Colonic mucosa (tissue), 4 donors: ENCODE measurements around the gene DHRS12. TPM values are rescaled to one million over a fixed set of nuclear protein-coding genes. Genes with fewer than 3 reads are reported as not detected.

Experiments used
- DNase-seq: peaks from one replicate; pipeline ENCODE4 v3.0.0-alpha.2; 2020
- H3K27ac ChIP-seq: fragments of 200-600 bp; one replicate; pipeline ENCODE4 v1.8.0; 2021
- H3K27me3 ChIP-seq: fragments of 200-600 bp; one replicate; pipeline ENCODE4 v1.8.0; 2021
- H3K36me3 ChIP-seq: fragments of 200-600 bp; one replicate; pipeline ENCODE4 v1.8.0; 2021
- H3K4me1 ChIP-seq: fragments of 200-600 bp; one replicate; pipeline ENCODE4 v1.8.0; 2021; ENCODE audit warnings: mild to moderate bottlenecking
- H3K4me3 ChIP-seq: fragments of 200-600 bp; one replicate; pipeline ENCODE4 v1.8.0; 2021
- H3K9ac ChIP-seq, 2 donors: one replicate each; pipeline ENCODE4 v1.7.0; 2013; ENCODE audit warnings: control low read depth in 2 of 2, low read depth in 2 of 2, low read length in 2 of 2
- H3K9me3 ChIP-seq: fragments of 200-600 bp; one replicate; pipeline ENCODE4 v1.8.0; 2021
- intact Hi-C: fragments of 100-400 bp; cut with DNase I; formaldehyde crosslinking; loops from one replicate; pipeline ENCODE4 v1.14.1; 2022
- total RNA-seq, 2 donors: library from RNA; stranded (reverse); fragmentation: NEBNext Ultra II Directional in 1 of 2; extraction: Animal tissue kit (Norgen Biotek cat#: 25700) in 1 of 2; gene quantifications; one replicate each; pipeline ENCODE4 v1.2.1, GENCODE V29; 2021
- TF ChIP-seq, protein P1 (sequence below): fragments of 200-600 bp; IDR thresholded peaks from one replicate; pipeline ENCODE4 v1.8.0; 2022; ENCODE audit warnings: antibody characterized with exemption, mild to moderate bottlenecking
- donor health status: healthy.
- donor health status: DM: no; HTN: no; CAD: no.
- donor health status: DM: no; HTN: no; CAD: no.

DHRS12 gene
- total RNA-seq, 2 donors from 2014 or later: 6.6 to 12.4 TPM

DNA sequence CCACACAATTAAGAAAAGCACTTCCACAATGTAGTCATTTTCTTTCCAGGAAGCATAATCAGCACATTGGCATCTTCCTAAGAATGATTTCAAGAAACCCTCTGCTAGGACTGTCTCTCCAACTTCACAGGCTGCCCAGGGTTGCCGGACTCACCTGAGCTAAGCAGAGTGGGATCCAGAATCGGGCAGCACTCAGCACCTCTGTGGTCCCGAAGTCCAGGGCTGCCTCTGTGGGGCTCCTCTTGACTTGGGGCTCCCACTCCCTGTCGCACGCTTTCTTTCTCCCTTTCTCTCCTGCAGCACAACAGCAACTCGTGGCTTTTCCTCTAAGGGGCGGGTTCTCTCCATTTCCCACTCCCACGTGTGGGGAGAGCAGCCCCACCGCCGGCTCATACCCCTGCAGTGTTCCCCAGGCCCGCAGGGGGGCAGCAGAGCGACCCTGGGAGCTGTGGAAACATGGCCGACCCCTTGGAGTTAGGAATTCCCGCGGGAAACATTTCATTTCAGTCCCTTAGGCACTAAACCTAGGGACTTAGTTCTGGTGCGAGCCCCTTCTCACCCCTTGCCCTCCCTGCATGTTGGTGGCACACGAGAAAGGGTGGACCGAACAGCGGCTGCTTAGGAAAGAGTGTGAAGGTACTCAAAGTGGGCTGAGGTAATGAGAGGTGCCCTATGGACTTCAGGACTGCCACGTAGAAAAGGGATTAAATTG lies 41.1 kb upstream of the DHRS12 start, which contains the start of gene TMEM272:
Gene TMEM272 (minus strand): TSS at position 316 of the 712 bp plus-strand sequence. CDS start 6,647 bp downstream, outside the sequence.
- Histone ChIP-seq H3K4me3 (no peak within 1 kb of the TSS), H3K36me3 (no peaks in the 10 kb centered on the region), H3K9ac (no peak within 1 kb of the TSS), H3K27ac (no peak within 1 kb of the TSS), H3K4me1 (no peaks in the 10 kb centered on the region), H3K9me3 (no peaks in the 10 kb centered on the region), H3K27me3 (no peaks in the 10 kb centered on the region)
- DNase-seq: peak; percentile 42
- TF ChIP-seq, protein P1, sequence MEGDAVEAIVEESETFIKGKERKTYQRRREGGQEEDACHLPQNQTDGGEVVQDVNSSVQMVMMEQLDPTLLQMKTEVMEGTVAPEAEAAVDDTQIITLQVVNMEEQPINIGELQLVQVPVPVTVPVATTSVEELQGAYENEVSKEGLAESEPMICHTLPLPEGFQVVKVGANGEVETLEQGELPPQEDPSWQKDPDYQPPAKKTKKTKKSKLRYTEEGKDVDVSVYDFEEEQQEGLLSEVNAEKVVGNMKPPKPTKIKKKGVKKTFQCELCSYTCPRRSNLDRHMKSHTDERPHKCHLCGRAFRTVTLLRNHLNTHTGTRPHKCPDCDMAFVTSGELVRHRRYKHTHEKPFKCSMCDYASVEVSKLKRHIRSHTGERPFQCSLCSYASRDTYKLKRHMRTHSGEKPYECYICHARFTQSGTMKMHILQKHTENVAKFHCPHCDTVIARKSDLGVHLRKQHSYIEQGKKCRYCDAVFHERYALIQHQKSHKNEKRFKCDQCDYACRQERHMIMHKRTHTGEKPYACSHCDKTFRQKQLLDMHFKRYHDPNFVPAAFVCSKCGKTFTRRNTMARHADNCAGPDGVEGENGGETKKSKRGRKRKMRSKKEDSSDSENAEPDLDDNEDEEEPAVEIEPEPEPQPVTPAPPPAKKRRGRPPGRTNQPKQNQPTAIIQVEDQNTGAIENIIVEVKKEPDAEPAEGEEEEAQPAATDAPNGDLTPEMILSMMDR: peak; percentile 84
- intact Hi-C loops: no loop called here

DNA sequence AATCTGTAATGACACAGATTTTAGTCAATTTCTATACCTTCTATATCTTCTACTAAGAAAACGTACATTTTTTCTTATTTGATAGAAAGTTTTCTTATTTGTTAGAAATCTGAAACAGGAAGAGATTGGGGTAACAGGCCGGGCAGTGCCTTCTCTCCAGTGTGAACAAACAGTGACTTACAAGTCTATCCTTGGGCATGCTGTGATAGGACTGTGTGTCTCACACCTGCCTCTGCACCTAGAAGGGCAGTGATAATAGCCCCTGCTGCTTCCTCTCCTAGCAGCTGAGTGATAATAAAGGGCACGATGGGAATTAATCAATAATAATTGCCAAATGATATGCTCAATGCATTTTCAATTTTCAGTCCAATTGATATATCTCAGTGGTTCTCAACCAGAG lies 39.6 kb upstream of the DHRS12 start:
- H3K27ac ChIP-seq: no peak overlapping the region
- no peak for DNase-seq
- H3K36me3 ChIP-seq: no peaks in the 10 kb centered on the region
- TF ChIP-seq, protein P1: no peak
- intact Hi-C loops: no loop called here
- H3K27me3 ChIP-seq: no peaks in the 10 kb centered on the region
- no peaks in the 10 kb centered on the region for H3K9me3 ChIP-seq
- no peak overlapping the region for H3K9ac ChIP-seq
- no peak overlapping the region for H3K4me3 ChIP-seq
- H3K4me1 ChIP-seq: no peaks in the 10 kb centered on the region

DNA sequence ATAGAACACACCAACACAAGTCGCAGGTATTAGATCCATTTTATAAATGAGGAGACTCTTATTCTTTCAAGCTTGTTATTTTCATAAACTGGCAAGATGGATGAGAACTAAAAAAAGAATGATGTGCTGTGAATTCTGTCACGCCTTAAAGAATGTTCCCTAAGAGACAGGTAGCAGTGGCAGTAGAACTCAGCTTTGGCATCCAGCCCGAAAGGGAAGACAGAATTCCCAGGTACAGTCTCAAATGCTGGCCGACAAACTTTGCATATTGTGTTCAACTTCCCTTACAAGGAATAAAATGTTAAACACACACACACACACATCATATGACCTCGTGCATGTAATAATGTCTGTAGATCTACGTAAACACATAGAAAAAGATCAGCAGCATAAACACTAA lies 37.8 kb upstream of the DHRS12 start:
- no peaks in the 10 kb centered on the region for H3K9me3 ChIP-seq
- no peaks in the 10 kb centered on the region for H3K36me3 ChIP-seq
- TF ChIP-seq, protein P1: no peak
- H3K9ac ChIP-seq: no peak overlapping the region
- no peak overlapping the region for H3K4me3 ChIP-seq
- no peaks in the 10 kb centered on the region for H3K27me3 ChIP-seq
- no peak overlapping the region for H3K27ac ChIP-seq
- H3K4me1 ChIP-seq: no peaks in the 10 kb centered on the region
- DNase-seq: no peak
- intact Hi-C loops: no loop called here

DNA sequence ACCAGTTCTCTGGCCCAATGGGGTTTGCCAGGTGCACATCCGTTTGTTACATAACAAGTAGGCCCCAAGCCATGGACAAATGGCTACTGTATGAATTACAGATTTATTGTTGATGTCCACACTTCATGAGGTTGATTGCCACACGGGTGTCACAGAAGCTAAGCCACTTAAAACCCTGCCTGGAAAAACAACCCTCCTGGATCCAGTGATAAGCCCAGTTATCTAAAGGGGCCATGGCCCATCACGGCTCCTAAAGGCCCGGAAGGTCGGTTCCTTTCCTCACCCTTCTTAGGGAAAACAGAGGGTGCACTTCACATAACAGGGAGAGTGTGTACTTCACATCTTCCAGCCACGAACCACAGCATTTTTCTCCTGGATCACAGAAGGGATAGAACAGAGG lies 37.0 kb upstream of the DHRS12 start:
- Histone ChIP-seq H3K27me3 (no peaks in the 10 kb centered on the region), H3K9me3 (no peaks in the 10 kb centered on the region), H3K36me3 (no peaks in the 10 kb centered on the region), H3K4me3 (no peak overlapping the region), H3K27ac (no peak overlapping the region), H3K4me1 (no peaks in the 10 kb centered on the region), H3K9ac (no peak overlapping the region)
- intact Hi-C loops: no loop called here
- DNase-seq: no peak
- TF ChIP-seq, protein P1: no peak

DNA sequence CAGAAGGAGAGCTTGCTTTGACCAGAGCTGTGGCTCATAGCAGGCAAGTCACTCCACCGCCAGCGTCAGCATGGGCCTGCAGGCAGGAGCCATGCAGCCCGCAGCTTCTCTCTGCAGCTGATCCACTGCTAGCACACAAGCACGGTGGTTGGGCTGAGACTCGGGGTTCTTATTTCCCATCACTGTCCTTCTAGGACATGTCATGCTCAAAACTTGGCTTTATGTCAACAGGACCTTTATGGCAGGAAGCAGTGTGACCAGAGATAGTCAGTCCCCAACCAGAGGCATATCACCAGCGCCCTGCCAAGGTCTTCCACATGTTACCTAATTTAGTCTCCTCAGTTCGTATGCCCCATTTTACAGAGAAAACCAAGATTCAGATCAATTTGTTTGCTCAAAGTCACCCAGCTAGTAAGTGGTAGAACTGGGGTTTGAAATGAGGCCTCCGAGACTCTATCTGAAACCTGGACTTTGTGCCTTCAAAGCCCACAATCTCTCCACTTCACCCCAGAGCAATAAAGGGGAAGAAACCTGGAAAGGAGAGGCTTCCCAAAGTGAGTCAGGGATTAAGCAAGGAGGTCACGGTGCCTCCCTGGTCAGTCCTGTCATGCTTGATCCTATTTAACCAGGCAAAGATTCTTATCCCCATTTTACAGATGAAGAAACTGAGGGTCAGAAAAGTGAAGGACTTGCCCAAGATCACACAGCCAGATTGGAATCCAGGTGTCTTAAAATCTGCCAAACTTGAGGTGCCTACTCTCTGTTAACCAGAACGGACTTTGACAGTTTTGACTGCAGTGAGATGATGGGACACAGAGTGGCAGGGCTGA lies 36.0 kb upstream of the DHRS12 start:
- no peaks in the 10 kb centered on the region for H3K36me3 ChIP-seq
- no peak overlapping the region for H3K9ac ChIP-seq
- no peak overlapping the region for H3K27ac ChIP-seq
- intact Hi-C loops: no loop called here
- no peaks in the 10 kb centered on the region for H3K9me3 ChIP-seq
- DNase-seq: no peak
- TF ChIP-seq, protein P1: no peak
- no peak overlapping the region for H3K4me3 ChIP-seq
- H3K4me1 ChIP-seq: no peaks in the 10 kb centered on the region
- H3K27me3 ChIP-seq: no peaks in the 10 kb centered on the region
